Epidermal melanocyte (primary cell): ENCODE data around the gene GPR171.
"Not testable (repeated sequence)": the region's sequence is repeated elsewhere in the genome, so short reads cannot be mapped to it uniquely, and the experiment has no call there.

Source experiments
- DNase-seq: peaks from one replicate; pipeline ENCODE4 v3.0.0; 2011; ENCODE audit warnings: low spot score; ENCODE audit not compliant: insufficient read length

GPR171 gene

GRCh38 chr3:151178208-151178845, 24.7 kb downstream of the GPR171 start:
- DNase-seq, result no peak

- DNase-seq, result no peak
Measured at GRCh38 chr3:151175952-151176351, 27.1 kb downstream of the GPR171 start.

- no peak for DNase-seq
Measured at GRCh38 chr3:151174351-151174750, 28.7 kb downstream of the GPR171 start.

- no peak for DNase-seq
Measured at GRCh38 chr3:151171145-151171757, 31.8 kb downstream of the GPR171 start.

- DNase-seq, result not testable (repeated sequence)
Measured at GRCh38 chr3:151169948-151170679, 32.9 kb downstream of the GPR171 start.

GRCh38 chr3:151169262-151169947, 33.6 kb downstream of the GPR171 start:
- no peak for DNase-seq

GRCh38 chr3:151168269-151169094, 34.5 kb downstream of the GPR171 start:
- DNase-seq, result no peak

GRCh38 chr3:151166161-151166560, 36.9 kb downstream of the GPR171 start:
- no peak for DNase-seq

- DNase-seq, result no peak
Measured at GRCh38 chr3:151165226-151165625, 37.8 kb downstream of the GPR171 start.

- DNase-seq, result no peak
Measured at GRCh38 chr3:151159806-151160205, 43.2 kb downstream of the GPR171 start.

GRCh38 chr3:151156618-151157216, 46.3 kb downstream of the GPR171 start:
- no peak for DNase-seq

- DNase-seq, result no peak
Measured at GRCh38 chr3:151155409-151156128, 47.4 kb downstream of the GPR171 start.

GRCh38 chr3:151154566-151154965, 48.5 kb downstream of the GPR171 start:
- no peak for DNase-seq

GRCh38 chr3:151152455-151153079, 50.4 kb downstream of the GPR171 start:
- no peak for DNase-seq
